ENCODE data around the gene PRR7. TPM values are rescaled to one million over a fixed set of nuclear protein-coding genes. Genes with fewer than 3 reads are reported as not detected.
A peak's percentile ranks its signal among the peaks of the same experiment; 100 is the strongest.

Gene PRR7
- polyA plus RNA-seq, 3 donors: 1.8 to 17.4 (median 2.1) TPM

DNA sequence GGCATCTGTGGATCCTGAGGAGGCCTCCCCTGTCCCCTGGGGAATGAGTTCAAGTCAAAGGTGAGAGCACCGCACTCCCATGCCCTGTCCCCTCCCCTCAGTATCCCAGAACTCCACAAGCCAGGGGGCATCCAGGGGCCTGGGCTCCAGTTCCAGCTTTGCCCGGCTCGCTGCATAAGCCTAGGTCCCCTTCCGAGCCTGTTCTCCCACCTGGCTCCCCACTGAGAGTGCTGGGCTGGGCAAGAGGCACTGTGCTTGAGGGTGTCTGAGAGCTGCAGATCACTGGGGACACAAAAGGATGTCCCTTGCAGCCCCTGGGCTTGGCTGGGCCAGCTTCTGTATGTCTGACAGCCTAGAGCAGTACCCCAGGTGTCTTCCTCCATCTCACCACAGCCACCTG is 58.5 kb downstream of the PRR7 start:
- peaks cover 6 to 8% (median 7%) of the 10 kb centered on the region in 3 donors for H3K27me3 Mint-ChIP-seq (ENCODE audit: low read depth in 3 of 3)
- intact Hi-C loops (cut with micrococcal nuclease): loop anchor here in 1 of 2 donors (10.0 kb wide), 1 partner anchor 190 kb away; the partner anchor contains the start of gene MXD3
- TF ChIP-seq, protein P1, sequence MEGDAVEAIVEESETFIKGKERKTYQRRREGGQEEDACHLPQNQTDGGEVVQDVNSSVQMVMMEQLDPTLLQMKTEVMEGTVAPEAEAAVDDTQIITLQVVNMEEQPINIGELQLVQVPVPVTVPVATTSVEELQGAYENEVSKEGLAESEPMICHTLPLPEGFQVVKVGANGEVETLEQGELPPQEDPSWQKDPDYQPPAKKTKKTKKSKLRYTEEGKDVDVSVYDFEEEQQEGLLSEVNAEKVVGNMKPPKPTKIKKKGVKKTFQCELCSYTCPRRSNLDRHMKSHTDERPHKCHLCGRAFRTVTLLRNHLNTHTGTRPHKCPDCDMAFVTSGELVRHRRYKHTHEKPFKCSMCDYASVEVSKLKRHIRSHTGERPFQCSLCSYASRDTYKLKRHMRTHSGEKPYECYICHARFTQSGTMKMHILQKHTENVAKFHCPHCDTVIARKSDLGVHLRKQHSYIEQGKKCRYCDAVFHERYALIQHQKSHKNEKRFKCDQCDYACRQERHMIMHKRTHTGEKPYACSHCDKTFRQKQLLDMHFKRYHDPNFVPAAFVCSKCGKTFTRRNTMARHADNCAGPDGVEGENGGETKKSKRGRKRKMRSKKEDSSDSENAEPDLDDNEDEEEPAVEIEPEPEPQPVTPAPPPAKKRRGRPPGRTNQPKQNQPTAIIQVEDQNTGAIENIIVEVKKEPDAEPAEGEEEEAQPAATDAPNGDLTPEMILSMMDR (IDR thresholded peaks at IDR 0.05): no peak
- Histone ChIP-seq H3K36me3 (replicated peaks in 1 of 2; ENCODE audit: control insufficient read depth in 1 of 2, insufficient read depth in 2 of 2, low read length in 2 of 2) (peaks cover 34 to 42% of the 10 kb centered on the region in 2 donors), H3K9ac (ENCODE audit: insufficient read depth, low read length, poor library complexity, severe bottlenecking) (no peak overlapping the region), H3K4me2 (replicated peaks; ENCODE audit: extremely low read depth, low read length, poor library complexity, severe bottlenecking) (no peak overlapping the region), H3K4me1 (ENCODE audit: control insufficient read depth in 1 of 2, insufficient read depth in 2 of 2, low read length in 2 of 2) (peaks cover 67 to 90% of the 10 kb centered on the region in 2 donors), H3K79me2 (ENCODE audit: insufficient read depth, low read length) (peaks cover 55% of the 10 kb centered on the region), H3K27me3 (ENCODE audit: control insufficient read depth in 2 of 2, insufficient read depth in 2 of 2, low read length in 2 of 2) (no peaks in the 10 kb centered on the region), H3K4me3 (replicated peaks in 1 of 3; ENCODE audit: low read depth in 2 of 3, low read length in 3 of 3) (no peak overlapping the region), H2AFZ (ENCODE audit: insufficient read depth, low read depth, low read length, poor library complexity, severe bottlenecking) (no peak overlapping the region), H3K9me3 (replicated peaks in 1 of 2; ENCODE audit: control insufficient read depth in 1 of 2, insufficient read depth in 1 of 2, low read length in 2 of 2) (no peaks in the 10 kb centered on the region), H3K27ac (ENCODE audit: low read depth in 1 of 2, low read length in 2 of 2) (no peak overlapping the region), H4K20me1 (ENCODE audit: insufficient read depth, low read length) (peaks cover 86% of the 10 kb centered on the region)
- DNase-seq: no peak
- H3K27ac Mint-ChIP-seq: peak overlapping the region in 2 of 7 donors; percentile 60 to 66
- peak overlapping the region in 1 of 2 donors; percentile 15 for H3K4me3 Mint-ChIP-seq
- peaks cover 44 to 62% of the 10 kb centered on the region in 2 donors for H3K36me3 Mint-ChIP-seq
- peaks cover 66% of the 10 kb centered on the region for H3K4me1 Mint-ChIP-seq
- H3K9me3 Mint-ChIP-seq: peaks cover 0 to 3% (median 0%) of the 10 kb centered on the region in 7 donors
- WGBS (ENCODE audit: insufficient coverage): 100% methylated on average over 3 of the region's 4 CpGs

Other genes starting within 250 kb of the PRR7 start
- gene RAB24, start 143.1 kb upstream of the PRR7 start, polyA plus RNA-seq: 100 to 1,000 TPM in 1 of 3 donors, 10 to 100 TPM in 2; 74.3 to 465 (median 94.4) TPM
- gene PRELID1, start 143.0 kb upstream of the PRR7 start, polyA plus RNA-seq: 100 to 1,000 TPM; 264 to 510 (median 490) TPM
- 10 to 100 TPM; 21.5 to 61.9 (median 25.5) TPM for gene MXD3, start 134.9 kb upstream of the PRR7 start, polyA plus RNA-seq
- 100 to 1,000 TPM; 148 to 275 (median 259) TPM for gene LMAN2, start 95.1 kb upstream of the PRR7 start, polyA plus RNA-seq
- gene RGS14, start 88.9 kb upstream of the PRR7 start, polyA plus RNA-seq: 100 to 1,000 TPM in 1 of 3 donors, 10 to 100 TPM in 2; 35.4 to 186 (median 43.5) TPM
- not detected for gene SLC34A1, start 62.4 kb upstream of the PRR7 start, polyA plus RNA-seq
- not detected for gene PFN3, start 46.2 kb upstream of the PRR7 start, polyA plus RNA-seq
- gene F12, start 37.2 kb upstream of the PRR7 start, polyA plus RNA-seq: 1 to 10 TPM; 1.4 to 5.5 (median 1.5) TPM
- 100 to 1,000 TPM in 1 of 3 donors, 10 to 100 TPM in 2; 41.6 to 101 (median 63.4) TPM for gene GRK6, start 20.1 kb upstream of the PRR7 start, polyA plus RNA-seq
- 1 to 10 TPM in 1 of 3 donors, under 1 TPM in 2; 0.71 to 1.6 (median 0.73) TPM for gene DBN1, start 26.8 kb downstream of the PRR7 start, polyA plus RNA-seq
- gene PDLIM7, start 50.8 kb downstream of the PRR7 start, polyA plus RNA-seq: 100 to 1,000 TPM in 1 of 3 donors, 10 to 100 TPM in 2; 21.6 to 126 (median 27.2) TPM
- 100 to 1,000 TPM in 1 of 3 donors, 10 to 100 TPM in 2; 62.8 to 196 (median 98.3) TPM for gene DOK3, start 63.0 kb downstream of the PRR7 start, polyA plus RNA-seq
- 100 to 1,000 TPM in 1 of 3 donors, 10 to 100 TPM in 2; 44.9 to 178 (median 70.3) TPM for gene DDX41, start 70.1 kb downstream of the PRR7 start, polyA plus RNA-seq
- 100 to 1,000 TPM in 1 of 3 donors, 1 to 10 TPM in 2; 1.6 to 216 (median 1.9) TPM for gene FAM193B, start 107.7 kb downstream of the PRR7 start, polyA plus RNA-seq
- gene TMED9, start 145.4 kb downstream of the PRR7 start, polyA plus RNA-seq: 100 to 1,000 TPM in 2 of 3 donors, 10 to 100 TPM in 1; 98.2 to 150 (median 136) TPM
- 10 to 100 TPM; 15.6 to 21.7 (median 18.8) TPM for gene B4GALT7, start 153.3 kb downstream of the PRR7 start, polyA plus RNA-seq